HG03045 (cell line): ENCODE measurements around the gene DOK4.
"Not testable (repeated sequence)": the region's sequence is repeated elsewhere in the genome, so short reads cannot be mapped to it uniquely, and the experiment has no call there.

Experiments used
- ATAC-seq: cut with Tn5 transposase; IDR thresholded peaks from one replicate; pipeline ENCODE4 v1.9.1; 2021; ENCODE audit warnings: mild to moderate bottlenecking, moderate library complexity; ENCODE audit not compliant: unreplicated experiment

Gene DOK4

DNA sequence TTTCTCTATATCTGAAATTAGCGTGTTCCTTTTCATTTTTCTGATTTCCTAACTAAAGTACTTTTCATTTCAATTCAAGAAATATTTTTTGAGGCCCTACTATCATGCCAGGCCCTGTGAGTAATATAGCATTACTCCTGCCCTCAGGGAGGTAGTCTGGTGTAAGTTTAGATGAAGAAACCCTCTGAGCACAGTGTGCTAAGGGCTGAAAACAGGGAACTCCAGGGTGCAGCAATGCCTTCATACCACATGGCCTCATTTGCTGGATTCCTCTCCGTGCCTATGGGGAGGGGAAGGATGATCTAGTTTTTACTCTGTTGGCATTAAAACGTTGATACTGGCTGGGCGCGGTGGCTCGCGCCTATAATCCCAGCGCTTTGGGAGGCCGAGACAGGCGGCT is 34.3 kb downstream of the DOK4 start:
- no peak for ATAC-seq

DNA sequence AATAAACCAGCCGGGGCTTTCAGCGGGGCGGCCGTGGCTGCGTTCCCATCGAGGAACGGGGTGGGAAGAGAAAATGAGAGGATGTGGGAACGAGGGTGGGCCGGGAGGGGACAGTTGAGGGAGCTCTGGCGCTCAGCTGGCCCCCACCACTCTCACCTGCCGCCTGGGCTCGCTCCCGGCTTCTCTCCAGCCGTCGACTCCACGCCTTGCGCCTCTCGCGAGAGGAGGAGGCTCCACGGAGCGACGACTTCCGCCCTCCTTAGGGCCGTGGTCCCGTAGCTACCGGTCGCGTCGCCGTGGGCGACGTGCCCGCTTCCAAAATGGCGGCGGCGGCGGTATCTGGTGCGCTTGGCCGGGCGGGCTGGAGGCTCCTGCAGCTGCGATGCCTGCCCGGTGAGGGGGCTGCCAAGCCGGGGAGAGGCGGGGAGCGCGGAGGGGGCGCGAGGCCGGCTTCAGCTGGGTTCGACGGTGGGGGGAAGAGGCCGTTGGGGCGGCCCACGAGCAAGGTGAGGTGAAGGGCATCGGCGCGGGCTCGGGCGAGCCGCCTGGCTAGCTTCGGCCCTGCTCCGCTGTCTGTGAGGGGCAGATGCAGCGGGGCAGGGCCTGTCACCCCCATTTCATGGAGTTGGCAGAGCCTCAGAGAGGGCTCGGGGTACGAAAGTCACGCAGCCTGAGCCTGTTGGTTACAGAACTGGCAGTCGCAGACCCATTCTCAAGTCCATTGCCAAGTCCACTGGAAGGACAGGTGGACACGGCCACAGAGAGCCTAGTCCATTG is 38.9 kb downstream of the DOK4 start, which contains the start of the genes CIAPIN1 and COQ9:
TSS of gene CIAPIN1 (minus strand) at position 200 of the 777 bp plus-strand sequence. CDS start 6,457 bp downstream, outside the sequence.
TSS of gene COQ9 (plus strand) at position 294 of the 777 bp plus-strand sequence. CDS start at position 321, 27 bp downstream.
- peak; percentile 95 for ATAC-seq

DNA sequence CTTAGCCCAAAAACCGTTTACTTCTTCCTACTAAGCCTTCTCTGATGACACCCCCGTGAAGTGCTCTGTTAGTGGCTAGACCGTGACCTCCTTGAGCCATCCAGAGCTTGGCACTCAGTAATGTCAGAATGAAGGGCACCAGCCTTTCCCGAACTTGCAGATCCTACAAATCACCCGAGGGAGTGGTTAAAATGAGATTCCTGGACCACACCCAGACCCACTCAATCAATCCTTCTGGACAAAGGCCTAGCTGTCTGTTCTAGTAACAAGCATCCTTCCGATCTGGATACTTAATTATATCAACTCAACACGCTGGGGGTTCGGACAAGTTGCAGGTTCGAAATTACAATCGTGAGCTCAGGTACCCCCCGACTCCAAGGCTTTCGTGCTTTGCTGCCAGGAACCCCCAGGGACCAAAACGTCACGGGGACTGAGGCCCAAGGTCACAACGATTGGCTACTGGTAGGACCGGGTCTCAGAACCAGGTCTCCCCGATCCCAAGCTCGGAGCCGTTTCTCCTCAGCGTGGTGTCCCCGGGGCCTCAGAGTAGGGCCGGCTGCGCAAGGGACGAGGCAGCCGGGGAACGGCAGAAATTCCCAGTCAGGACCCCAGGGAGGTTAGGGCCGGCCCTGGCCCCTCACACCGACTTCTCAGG is 39.6 kb downstream of the DOK4 start:
- ATAC-seq = peak; percentile 33

DNA sequence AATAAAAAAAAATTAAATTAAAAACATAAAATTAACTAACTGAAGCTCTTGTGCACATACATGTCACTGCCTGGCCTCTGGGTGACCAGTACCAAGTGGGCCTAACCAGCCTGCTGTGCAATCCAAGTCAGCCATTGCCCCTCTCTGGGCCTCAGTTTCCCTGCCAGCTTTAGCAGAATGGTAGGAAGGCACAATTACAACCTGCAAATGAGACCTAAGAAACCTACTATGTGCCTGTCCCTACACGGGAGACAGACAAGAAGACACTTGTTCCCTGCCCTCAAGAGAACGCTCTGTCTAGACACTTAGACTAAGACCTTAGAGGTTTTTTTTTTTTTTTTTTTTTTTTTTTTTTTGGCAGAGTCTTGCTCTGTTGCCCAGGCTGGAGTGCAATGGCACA is 40.8 kb downstream of the DOK4 start:
- ATAC-seq = no peak

DNA sequence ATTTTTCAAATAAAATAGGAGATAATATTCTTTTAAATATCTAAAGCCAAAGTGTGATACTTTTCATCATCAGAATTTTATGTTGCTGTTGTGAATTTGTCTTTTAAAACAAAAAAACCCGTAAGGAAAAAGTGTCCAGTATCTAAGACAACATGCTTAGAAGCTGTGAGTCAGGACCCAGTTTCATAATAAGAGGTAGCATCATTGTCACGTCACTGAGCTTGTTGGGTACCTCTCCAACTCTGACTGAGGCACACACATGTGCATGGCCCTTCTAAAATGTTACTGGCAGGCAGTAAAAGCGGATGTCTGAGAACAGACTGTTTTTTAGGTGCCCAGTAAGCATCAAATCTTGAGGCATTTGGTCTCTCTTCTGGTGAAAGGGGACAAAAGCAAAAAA is 41.6 kb downstream of the DOK4 start:
- no peak for ATAC-seq

DNA sequence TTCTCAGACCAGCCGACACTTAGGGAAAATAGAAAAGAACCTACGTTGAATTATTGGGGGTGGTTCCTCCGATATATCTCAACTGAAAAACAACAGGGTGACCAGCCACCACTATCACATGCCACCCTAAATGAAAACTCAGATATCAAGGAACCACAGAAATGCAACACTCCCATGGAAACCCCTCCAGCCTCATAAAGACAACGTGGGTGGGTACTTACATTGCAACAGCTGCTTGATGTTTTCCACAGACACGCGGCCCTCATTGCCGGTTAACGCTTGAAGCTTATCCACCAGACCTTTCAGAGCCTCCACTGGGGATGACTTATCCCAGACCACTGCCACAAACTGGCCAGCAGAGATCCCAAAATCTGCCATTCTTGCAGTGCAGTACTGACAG is 45.7 kb downstream of the DOK4 start:
- not testable (repeated sequence) for ATAC-seq

DNA sequence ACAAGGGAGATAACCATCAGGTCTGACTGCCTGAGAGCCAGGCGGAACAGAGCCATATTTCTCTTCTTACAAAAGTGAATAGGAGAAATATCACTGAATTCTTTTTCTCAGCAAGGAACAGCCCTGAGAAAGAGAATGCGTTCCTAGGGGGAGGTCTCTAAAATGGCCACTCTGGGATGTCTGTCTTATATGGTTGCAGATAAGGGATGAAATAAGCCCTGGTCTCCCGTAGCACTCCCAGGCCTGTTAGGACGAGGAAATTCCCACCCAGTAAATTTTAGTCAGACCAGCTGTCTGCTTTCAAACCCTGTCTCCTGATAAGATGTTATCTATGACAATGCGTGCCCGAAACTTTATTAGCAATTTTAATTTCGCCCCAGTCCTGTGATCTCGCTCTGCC is 46.3 kb downstream of the DOK4 start:
- not testable (repeated sequence) for ATAC-seq

DNA sequence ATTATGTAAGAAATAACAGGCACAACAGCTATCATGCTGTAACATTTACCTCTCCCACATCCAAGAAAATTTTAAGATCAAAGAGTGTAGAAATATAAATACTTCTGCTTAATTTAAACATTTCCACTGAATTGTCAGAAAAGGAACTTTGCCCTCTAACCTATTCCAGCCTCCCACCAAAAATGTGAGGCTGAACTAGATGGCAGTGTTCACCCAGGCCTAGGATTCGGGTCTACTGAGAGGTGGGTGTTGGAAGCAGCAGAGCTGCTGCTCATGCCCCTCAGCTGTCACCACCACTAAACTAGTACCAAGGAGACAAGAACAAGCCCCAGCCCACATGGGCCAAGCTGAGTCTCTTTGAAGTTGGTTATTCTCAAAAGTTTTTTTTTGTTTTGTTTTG is 50.5 kb downstream of the DOK4 start:
- ATAC-seq = no peak

DNA sequence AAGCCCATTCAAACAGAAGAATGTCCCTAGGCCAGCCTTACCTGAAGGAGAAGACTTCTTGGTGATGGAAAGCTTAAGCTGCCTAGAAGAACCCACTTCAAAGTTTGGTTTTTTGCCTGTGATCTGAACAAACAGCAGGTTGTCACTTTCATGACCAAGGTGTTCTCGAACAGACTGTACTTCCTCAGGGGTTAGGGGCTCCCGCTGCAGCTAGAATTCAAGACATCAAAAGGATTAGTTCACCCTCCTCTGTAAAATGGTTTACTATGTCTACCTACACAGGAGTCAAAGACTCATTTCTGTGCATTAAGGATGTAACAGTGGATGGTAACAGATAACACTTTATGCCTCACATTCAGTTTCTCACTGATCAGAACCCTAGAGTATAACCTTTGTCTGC is 52.3 kb downstream of the DOK4 start:
- no peak for ATAC-seq

DNA sequence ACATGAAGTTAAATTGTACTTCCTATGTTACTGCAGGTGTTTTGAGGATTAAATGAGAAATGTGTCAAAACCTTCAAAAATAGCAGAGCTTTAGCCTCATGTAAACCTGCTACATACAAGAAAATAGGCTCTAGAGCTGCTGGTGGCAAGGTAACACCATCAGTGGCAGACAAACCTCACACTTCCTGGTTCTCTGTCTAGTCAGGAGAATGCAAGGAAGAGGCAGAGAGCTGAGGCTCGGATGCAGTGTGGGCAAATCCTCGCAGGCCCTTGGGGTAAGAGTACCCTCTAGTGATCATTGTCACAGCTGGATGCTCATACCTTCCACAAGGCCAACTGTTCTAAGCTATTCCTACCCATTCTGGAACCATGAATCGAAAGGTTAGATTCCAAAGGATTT is 53.3 kb downstream of the DOK4 start:
- no peak for ATAC-seq

DNA sequence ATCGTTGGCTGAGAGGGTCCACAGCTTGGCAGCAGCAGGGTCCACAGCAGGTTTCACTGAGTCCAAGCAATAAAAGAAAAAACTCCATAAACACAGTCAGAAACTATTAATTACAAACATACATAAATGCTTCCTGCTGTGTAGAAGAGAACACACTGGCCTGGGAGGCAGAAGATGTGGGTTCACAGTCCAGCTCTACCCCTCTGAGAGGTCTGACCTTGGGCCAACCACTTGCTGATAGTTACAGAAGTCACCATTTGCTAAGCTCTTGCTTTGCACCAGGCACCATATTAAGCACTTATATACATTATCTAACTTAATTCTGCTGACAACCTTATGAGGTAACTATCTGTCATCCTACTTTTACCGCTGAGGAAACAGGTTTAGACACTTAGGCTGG is 53.8 kb downstream of the DOK4 start:
- no peak for ATAC-seq

DNA sequence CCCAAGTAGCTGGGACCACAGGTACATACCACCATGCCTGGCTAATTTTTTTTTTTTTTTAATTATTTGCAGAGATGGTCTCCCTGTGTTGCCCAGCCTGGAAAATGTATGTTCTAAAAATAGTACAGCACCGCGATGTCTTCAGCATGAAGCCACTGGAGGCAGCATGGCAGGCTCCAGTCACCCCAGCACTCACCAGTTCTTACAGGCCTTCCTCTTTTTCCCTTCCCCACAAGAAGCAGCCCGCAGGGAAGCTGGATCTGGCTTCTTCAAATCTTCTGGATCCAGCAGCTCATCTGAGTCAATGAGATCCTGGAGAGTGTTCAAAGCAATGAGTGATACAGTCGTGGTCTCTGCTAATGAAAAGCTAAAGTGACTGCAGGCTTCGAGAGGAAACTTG is 55.3 kb downstream of the DOK4 start:
- ATAC-seq = no peak

DNA sequence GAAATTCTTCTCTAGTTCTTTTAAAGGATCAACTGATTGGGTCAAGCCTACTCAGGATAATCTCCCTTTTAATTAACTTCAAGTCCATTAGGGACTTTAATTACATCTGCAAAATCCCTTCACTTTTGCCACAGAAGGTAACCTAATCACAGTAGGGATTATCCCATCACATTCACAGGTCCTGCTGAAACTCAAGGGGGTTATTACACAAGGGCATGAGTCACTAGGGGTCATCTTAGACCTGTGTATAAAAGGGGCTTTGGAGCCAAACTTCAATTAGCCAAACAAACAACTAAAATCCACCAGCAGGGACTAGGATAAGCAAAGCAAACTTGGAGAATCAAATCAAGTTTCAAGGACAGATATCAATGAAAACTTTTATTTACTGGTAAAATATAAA is 58.5 kb downstream of the DOK4 start:
- ATAC-seq = no peak

DNA sequence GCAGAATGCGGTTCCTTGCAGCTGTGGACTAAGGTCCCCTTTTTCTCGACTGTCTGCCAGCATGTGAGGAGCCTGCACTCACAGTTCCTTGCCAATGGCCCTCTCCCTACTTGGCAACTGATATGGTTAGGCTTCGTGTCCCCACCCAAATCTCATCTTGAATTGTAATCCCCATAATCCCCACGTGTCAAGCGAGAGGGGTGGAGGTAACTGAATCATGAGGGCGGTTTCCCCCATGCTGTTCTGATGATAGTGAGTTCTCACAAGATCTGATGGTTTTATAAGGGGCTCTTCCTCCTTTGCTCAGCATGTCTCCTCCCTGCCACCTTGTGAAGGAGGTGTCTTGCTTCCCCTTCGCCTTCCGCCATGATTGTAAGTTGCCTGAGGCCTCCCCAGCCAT is 59.0 kb downstream of the DOK4 start:
- ATAC-seq = no peak

DNA sequence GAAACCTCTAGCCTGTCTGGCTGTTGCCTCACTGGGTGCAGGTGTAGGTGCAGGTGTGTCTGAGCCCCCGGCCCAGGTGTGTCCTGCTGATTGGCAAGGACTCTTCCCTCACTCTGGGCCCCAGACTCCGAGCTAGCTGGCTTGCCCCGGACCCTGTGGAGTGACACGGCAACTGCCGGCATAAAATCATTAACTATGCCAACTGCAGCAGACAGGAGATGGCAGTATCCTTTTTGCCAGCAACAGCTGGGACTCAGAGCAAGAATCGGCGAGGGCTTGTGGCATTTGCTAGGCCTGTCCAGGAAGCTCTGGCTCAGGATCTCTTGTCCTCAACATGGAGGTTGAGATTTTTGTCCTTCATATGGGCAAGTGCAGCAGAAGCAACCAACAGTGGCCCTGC is 59.9 kb downstream of the DOK4 start:
- no peak for ATAC-seq

DNA sequence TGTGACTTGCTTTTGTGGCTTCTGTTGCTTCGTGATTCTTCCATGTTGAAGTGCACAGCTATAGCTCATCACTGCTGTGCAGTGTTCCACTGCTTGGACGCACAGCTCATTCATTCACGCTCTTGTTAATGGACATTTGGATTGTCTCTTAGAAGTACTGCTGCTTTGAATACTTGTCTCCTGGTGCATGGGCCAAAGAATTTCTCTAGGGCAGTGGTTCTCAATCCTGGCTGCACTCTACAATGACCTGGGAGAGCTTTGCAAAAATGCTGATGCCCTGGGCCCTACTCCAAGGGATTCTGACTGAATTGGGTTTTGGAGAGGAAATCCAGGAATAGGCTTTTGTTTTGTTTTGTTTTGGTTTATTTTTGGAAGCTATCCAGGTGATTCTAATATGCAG is 61.7 kb downstream of the DOK4 start:
- ATAC-seq = no peak

DNA sequence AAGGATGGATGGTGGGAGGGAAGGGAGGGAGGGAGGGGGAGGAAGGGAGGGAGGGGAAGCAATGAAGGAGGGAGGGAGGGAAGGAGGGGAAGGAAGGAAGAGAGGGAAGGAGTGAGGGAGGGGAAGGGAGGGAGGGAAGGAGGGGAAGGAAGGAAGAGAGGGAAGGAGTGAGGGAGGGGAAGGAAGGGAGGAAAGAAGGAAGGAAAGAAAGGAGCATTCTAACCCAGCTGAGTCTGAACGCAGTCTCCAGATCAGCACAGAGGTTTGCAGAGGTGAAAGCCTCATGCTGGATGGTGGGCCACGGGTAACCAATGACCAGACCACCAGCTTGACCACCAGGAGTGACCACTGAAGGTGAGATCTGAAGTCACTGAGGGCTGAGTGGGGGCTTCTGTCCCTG is 63.1 kb downstream of the DOK4 start:
- no peak for ATAC-seq

DNA sequence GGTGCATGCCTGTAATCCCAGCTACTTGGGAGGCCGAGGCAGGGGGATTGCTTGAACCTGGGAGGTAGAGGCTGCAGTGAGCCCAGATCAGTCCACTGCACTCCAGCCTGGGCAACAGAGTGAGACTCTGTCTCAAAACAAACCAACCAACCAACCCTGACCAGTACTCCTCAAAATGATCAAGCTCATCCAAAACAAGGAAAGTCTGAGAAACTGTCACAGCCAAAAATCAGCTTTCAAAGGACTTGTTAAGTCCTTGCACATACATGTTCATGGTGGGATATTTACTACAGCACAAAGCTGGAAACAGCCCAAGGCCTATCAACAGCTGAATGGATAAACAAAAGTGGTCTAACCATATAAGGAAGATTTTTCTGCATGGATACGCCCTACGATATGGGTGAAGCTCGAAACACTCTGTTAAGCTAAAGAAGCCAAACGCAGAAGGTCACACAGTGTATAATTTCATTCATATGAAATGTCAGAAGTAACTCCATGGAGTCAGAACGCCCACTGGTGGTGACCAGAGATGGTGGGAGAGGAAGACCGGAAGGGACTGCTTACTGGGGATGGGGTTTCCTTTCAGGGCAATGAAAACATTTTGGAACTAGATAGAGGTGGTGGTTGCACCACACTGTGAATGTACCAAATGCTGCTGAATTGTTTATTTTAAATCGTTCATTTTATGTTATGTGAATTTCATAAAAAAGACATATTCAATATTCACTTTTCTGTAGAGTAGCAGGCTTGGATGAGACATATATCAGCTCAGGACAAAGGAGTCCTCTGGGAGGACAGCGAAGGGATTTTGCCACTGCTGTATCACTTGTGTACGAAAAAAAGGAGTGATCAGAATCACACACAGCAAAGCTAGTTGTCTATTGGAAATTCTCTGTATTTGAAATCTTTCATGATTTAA is 64.0 kb downstream of the DOK4 start:
- ATAC-seq = no peak
